Cardiac muscle cell (in vitro differentiated cells and primary cell): ENCODE measurements around the gene MCM9. TPM values are rescaled to one million over a fixed set of nuclear protein-coding genes. Genes with fewer than 3 reads are reported as not detected.

Experiments used
- DNase-seq, 2 donors: peaks; one replicate each; pipeline versions ENCODE4 v3.0.0 to v3.0.0-alpha.2; 2010 to 2017; ENCODE audit warnings: low read depth in 1 of 2, low spot score in 1 of 2
- H3K27ac ChIP-seq: fragments of 200-600 bp; sonication (generic); 2 replicates; pipeline ENCODE4 v1.5.1; 2016
- H3K27me3 ChIP-seq: fragments of 200-600 bp; sonication (generic); 2 replicates; pipeline ENCODE4 v1.6.0; 2016; ENCODE audit warnings: control low read depth
- H3K36me3 ChIP-seq: fragments of 200-600 bp; sonication (generic); 2 replicates; pipeline ENCODE4 v1.5.1; 2016; ENCODE audit warnings: control low read depth
- H3K4me1 ChIP-seq: fragments of 200-600 bp; sonication (generic); 2 replicates; pipeline ENCODE4 v1.8.1; 2017; ENCODE audit warnings: low read depth, mild to moderate bottlenecking, mixed run types
- H3K4me3 ChIP-seq: fragments of 200-600 bp; sonication (generic); 2 replicates; pipeline ENCODE4 v1.5.1; 2016; ENCODE audit warnings: mild to moderate bottlenecking
- H3K9me3 ChIP-seq: fragments of 200-600 bp; sonication (generic); 2 replicates; pipeline ENCODE4 v1.5.1; 2017; ENCODE audit warnings: low read depth, mild to moderate bottlenecking, control low read depth
- CTCF ChIP-seq: IDR thresholded peaks from 2 replicates; pipeline ENCODE4 v1.5.1; 2012; ENCODE audit warnings: low read depth, mild to moderate bottlenecking, low read length
- polyA plus RNA-seq: library from polyadenylated mRNA; unstranded; fragments of >200 nt; fragmentation: Nextera tagmentation; extraction: Ambion mirVana; gene quantifications from 2 replicates; pipeline ENCODE4 v1.2.1, GENCODE V29; 2016
- total RNA-seq: library from RNA; depleted of rRNA; stranded (reverse); fragments of >200 nt; gene quantifications from 2 replicates; pipeline ENCODE4 v1.2.3, GENCODE V29; 2016

MCM9 gene
- total and polyA plus RNA-seq, 2 experiments from 2014 or later, result 7.0 to 10.1 TPM

- Histone ChIP-seq H3K4me3 (no peak overlapping the region), H3K36me3 (no peaks in the 10 kb centered on the region), H3K27me3 (no peaks in the 10 kb centered on the region), H3K9me3 (no peaks in the 10 kb centered on the region), H3K27ac (peak overlapping the region; percentile 15), H3K4me1 (peaks cover 11% of the 10 kb centered on the region)
- no peak for DNase-seq
- TF ChIP-seq CTCF, result no peak
These were observed 69.9 kb downstream of the MCM9 start for GRCh38 chr6:118865100-118865391.

GRCh38 chr6:118864341-118865099, 70.4 kb downstream of the MCM9 start:
- H3K9me3 ChIP-seq, result no peaks in the 10 kb centered on the region
- TF ChIP-seq CTCF, result no peak
- peak; percentile 16 to 26 for DNase-seq
- peaks cover 11% of the 10 kb centered on the region for H3K4me1 ChIP-seq
- H3K4me3 ChIP-seq, result no peak overlapping the region
- H3K36me3 ChIP-seq, result no peaks in the 10 kb centered on the region
- H3K27me3 ChIP-seq, result no peaks in the 10 kb centered on the region
- peak overlapping the region; percentile 15 for H3K27ac ChIP-seq

- no peak for DNase-seq
- Histone ChIP-seq H3K9me3 (no peaks in the 10 kb centered on the region), H3K27ac (no peak overlapping the region), H3K27me3 (no peaks in the 10 kb centered on the region), H3K4me1 (peaks cover 11% of the 10 kb centered on the region), H3K4me3 (no peak overlapping the region), H3K36me3 (no peaks in the 10 kb centered on the region)
- TF ChIP-seq CTCF, result no peak
These were observed 72.5 kb downstream of the MCM9 start for GRCh38 chr6:118862443-118862842.

- no peak overlapping the region for H3K27ac ChIP-seq
- no peak for DNase-seq
These were observed 74.1 kb downstream of the MCM9 start for GRCh38 chr6:118860880-118861279.

GRCh38 chr6:118860363-118860762, 74.6 kb downstream of the MCM9 start:
- H3K36me3 ChIP-seq, result no peaks in the 10 kb centered on the region
- H3K4me3 ChIP-seq, result no peak overlapping the region
- no peak for DNase-seq
- no peaks in the 10 kb centered on the region for H3K9me3 ChIP-seq
- no peak overlapping the region for H3K27ac ChIP-seq
- H3K4me1 ChIP-seq, result peaks cover 9% of the 10 kb centered on the region
- no peaks in the 10 kb centered on the region for H3K27me3 ChIP-seq
- no peak for TF ChIP-seq CTCF

More at GRCh38 chr6:118860880-118861279, 74.1 kb downstream of the MCM9 start:
- TF ChIP-seq CTCF, result no peak
- peaks cover 11% of the 10 kb centered on the region for H3K4me1 ChIP-seq
- H3K4me3 ChIP-seq, result no peak overlapping the region
- no peaks in the 10 kb centered on the region for H3K36me3 ChIP-seq
- H3K9me3 ChIP-seq, result no peaks in the 10 kb centered on the region
- H3K27me3 ChIP-seq, result no peaks in the 10 kb centered on the region
